C4-2B (cell line): Measurements from ENCODE around the gene DOLPP1.
A peak's percentile ranks its signal among the peaks of the same experiment; 100 is the strongest.

Experiments used
- H3K27ac ChIP-seq: fragments of 450-650 bp; 2 replicates; pipeline ENCODE4 v1.5.1; 2017
- CTCF ChIP-seq: fragments of 450-650 bp; conservative IDR thresholded peaks from 2 replicates; pipeline ENCODE4 v1.5.1; 2017; ENCODE audit warnings: mild to moderate bottlenecking
- ZFX ChIP-seq: fragments of 450-650 bp; IDR thresholded peaks from 2 replicates; pipeline ENCODE4 v1.6.1; 2017

DOLPP1 gene

DNA sequence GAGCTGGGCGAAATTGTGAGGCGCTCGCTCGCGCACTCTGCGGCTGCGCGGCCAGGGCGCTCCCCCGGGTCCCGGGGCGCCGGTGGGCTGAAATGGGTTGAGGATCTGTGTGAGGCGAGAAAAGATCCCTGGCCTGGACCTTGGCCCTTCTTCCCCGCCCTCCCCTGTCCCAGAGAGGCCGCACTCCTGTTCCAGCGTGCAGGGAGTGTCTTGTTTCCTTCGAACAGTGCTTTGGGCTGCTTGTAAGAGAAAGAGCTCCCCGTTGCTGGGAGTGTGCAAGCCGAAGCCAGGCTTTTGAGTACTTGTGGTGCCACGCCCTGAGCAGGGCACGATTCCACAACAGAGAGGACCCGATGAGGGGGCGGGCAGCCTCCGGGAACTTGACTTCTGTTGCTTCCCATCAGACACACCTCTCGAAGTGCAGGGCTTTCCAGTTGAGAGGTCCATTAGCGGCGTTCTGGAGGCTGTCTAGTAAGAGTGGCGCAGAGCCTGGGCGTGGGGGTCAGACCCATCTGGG is 535 bp downstream of the DOLPP1 start:
- no peak for TF ChIP-seq ZFX
- TF ChIP-seq CTCF: no peak
- peak overlapping the region; percentile 83 for H3K27ac ChIP-seq

GRCh38 chr9:129084087-129084486 is 3.2 kb downstream of the DOLPP1 start:
- no peak overlapping the region for H3K27ac ChIP-seq
- no peak for TF ChIP-seq ZFX
- no peak for TF ChIP-seq CTCF

DNA sequence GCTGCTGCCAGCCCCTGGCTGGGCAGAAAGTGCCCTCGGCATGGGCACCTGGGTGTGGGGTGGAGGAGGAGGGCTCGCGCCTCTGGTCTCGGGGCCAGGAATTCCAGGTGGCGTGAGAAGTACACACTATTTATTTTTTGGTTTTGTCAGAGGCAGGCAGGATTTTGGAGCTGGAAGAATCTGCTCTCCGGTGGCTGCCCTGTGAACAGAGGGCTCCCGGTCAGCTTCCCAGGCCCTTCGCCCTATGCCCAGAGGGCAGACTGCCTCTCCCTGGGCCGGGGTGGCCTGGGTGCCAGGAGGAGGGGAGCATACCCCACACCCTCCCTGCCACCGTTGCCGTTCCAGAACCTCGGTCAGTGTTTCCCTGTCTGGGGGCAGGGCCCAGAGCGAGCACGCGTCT is 8.3 kb downstream of the DOLPP1 start:
- TF ChIP-seq ZFX (no peak), CTCF (no peak)
- H3K27ac ChIP-seq: no peak overlapping the region

DNA sequence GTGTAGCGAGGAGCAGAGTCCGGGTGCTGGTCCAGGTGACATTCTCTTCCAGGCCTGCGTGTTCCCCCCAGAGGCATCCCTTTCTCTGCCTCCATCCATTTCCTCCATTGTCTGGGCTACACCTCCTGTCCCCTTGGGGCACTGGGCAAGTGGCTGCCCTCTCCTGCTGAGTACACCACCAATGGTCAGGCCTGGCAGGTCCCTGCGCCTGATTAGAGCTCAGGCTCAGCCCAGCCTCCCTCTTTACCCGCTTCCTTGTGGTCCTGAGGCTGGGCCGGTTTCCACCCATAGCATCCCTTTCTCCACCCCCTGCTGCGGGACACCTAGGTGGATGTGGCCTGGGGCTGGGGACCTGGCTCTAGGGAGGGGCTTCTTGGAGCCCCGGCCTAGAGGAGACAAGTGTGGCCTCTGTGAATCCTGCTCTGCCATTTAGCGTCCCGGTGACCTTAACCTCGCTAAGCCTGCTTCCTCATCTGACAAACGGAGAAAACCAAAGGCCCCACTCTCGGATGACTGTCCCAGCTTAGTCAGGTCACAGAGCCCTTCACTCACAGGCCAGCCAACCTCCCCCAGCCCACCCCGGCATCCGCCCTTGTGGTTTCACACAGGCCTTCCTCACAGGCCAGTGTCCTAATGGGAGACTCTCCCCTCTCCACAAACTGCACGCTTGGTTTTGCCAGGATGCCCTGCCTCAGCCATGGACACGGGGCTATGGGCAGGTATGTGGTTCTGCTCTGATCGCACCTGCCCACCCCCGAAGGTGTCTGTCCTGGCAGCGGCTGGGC is 12.9 kb downstream of the DOLPP1 start:
- TF ChIP-seq CTCF (no peak), ZFX (no peak)
- H3K27ac ChIP-seq: no peak overlapping the region

- no peak for TF ChIP-seq CTCF
- no peak for TF ChIP-seq ZFX
- H3K27ac ChIP-seq: no peak overlapping the region
Measured at GRCh38 chr9:129094387-129095169, 13.7 kb downstream of the DOLPP1 start.

DNA sequence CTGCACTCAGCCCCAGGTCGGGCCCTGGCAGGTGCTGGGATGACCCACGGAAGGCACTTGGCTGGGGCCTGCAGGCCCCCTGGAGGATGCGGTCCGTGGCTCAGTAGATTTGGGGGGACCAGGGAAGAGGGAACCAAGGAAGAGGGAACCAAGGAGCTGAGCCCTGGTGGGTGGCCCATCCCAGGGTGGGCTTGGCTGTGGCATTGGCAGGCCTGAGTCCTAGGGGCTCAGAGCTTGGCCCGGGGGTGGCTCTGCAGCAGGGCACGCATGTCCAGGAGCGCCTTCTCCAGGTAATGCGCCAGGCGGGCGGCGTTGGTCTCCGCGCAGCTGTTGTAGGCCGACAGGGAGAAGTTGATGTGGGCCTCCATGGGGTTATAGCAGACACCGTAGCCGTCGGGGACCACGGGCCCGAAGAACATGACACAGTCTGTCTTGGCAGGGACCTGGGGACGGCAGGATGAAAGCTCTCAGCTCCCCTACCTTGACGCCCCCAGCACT is 14.3 kb downstream of the DOLPP1 start:
- H3K27ac ChIP-seq: no peak overlapping the region
- TF ChIP-seq ZFX: no peak
- no peak for TF ChIP-seq CTCF

- TF ChIP-seq ZFX: no peak
- TF ChIP-seq CTCF: no peak
- H3K27ac ChIP-seq: no peak overlapping the region
Measured at GRCh38 chr9:129095908-129096307, 15.0 kb downstream of the DOLPP1 start.
